Measurements from ENCODE around the gene CKAP4.

CKAP4 gene

DNA sequence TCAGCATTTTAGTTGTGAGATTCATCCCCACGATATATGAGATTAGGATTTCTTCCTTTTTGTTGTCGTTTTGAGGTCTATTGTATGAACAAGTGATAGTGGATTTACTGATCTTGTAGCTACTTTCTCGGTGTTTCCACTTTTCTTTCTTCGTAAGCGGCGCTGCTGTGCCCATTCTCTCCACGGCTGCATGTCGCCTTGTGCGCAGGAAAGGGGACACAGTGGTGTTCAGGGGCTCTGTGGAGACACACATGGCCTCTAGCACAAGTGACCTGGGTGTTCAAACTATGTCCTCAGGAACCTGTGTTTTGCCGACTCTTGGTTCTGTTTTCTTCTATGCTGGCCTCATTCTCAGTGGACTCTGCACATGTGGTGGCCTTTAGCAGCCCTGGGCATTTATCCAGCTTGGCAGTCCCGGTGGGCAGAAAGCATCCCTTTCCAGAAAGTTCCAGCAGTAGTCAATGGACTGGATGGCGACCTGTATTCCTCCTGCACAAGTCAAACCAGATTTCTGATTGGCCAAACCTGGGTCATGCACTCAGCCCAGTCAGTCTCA lies 18.7 kb downstream of the CKAP4 start:
- DNase-seq (ENCODE audit: low read depth, low spot score), result no peak
- no peaks in the 10 kb centered on the region for H3K36me3 ChIP-seq (ENCODE audit: insufficient read depth, low read length)
- H3K9ac ChIP-seq (ENCODE audit: insufficient read length), result no peak overlapping the region
- no peak for TF ChIP-seq FOXP2 (optimal IDR thresholded peaks at IDR 0.05; ENCODE audit: control extremely low read depth, extremely low read length, insufficient read depth)
- no peak for TF ChIP-seq EZH2 (IDR thresholded peaks at IDR 0.05)
- TF ChIP-seq POLR2AphosphoS5 (IDR thresholded peaks at IDR 0.05; ENCODE audit: borderline replicate concordance, low read depth, low read length), result no peak
- H3K27ac ChIP-seq, result peak overlapping the region; percentile 10; the same call in 1 of the 2 replicates
- no peak overlapping the region for H3K4me3 ChIP-seq
- H3K9me3 ChIP-seq (ENCODE audit: low read depth, low read length), result no peaks in the 10 kb centered on the region

DNA sequence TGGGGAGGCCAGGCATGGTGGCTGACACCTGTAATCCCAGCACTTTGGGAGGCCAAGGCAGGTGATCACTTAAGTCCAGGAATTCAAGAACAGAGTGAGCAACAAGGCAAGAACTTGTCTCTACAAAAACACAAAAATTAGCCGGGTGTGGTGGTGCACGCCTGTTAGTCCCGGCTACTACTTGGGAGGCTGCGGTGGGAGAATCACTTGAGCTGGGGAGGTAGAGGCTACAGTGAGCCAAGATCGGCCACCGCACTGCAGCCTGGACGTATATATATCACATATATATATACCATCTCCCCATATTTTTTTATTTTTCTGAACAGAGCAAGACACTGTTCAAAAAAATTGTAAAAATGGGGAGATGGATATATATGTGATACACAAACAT lies 19.5 kb downstream of the CKAP4 start:
- no peak for TF ChIP-seq POLR2AphosphoS5 (IDR thresholded peaks at IDR 0.05; ENCODE audit: borderline replicate concordance, low read depth, low read length)
- TF ChIP-seq FOXP2 (optimal IDR thresholded peaks at IDR 0.05; ENCODE audit: control extremely low read depth, extremely low read length, insufficient read depth), result no peak
- TF ChIP-seq EZH2 (IDR thresholded peaks at IDR 0.05), result no peak
- Histone ChIP-seq H3K9ac (ENCODE audit: insufficient read length) (no peak overlapping the region), H3K9me3 (ENCODE audit: low read depth, low read length) (no peaks in the 10 kb centered on the region), H3K4me3 (no peak overlapping the region), H3K36me3 (ENCODE audit: insufficient read depth, low read length) (no peaks in the 10 kb centered on the region), H3K27ac (peak overlapping the region; percentile 82)
- no peak for DNase-seq (ENCODE audit: low read depth, low spot score)

DNA sequence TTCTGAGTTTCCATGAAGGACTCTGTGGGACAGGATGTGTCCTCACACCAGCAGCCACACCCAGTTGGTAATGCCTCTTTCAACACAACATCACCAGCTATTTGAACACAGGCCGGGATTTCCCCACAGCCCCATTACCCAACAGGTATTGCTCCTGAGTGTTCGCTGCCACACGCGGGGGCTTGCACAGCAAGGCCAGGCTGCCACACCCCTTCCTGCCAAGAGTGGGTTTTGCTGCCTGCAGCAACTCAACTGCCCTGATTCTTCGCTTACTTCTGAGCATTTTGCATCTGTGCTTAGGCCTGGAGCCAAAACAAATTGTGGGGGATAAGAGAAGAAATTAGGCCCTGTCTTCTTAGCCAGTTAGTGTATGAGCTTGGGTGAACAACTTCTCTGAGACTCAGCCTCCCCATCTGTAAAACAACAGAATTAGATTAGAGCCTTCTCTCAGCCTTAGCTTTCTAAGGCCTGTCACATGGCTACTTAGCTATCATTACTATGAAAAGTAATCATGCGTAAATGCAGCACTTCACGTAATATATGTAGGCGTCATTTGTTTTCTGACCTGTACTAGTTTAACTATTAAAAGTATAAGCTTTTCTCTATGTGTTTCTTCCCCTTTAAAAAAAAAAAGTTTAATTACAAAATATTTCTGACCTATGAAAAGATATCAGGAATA lies 20.0 kb downstream of the CKAP4 start:
- Histone ChIP-seq H3K9me3 (ENCODE audit: low read depth, low read length) (no peaks in the 10 kb centered on the region), H3K4me3 (no peak overlapping the region), H3K27ac (peak overlapping the region; percentile 82), H3K36me3 (ENCODE audit: insufficient read depth, low read length) (no peaks in the 10 kb centered on the region), H3K9ac (ENCODE audit: insufficient read length) (no peak overlapping the region)
- TF ChIP-seq POLR2AphosphoS5 (IDR thresholded peaks at IDR 0.05; ENCODE audit: borderline replicate concordance, low read depth, low read length) (no peak), FOXP2 (optimal IDR thresholded peaks at IDR 0.05; ENCODE audit: control extremely low read depth, extremely low read length, insufficient read depth) (no peak), EZH2 (IDR thresholded peaks at IDR 0.05) (no peak)
- DNase-seq (ENCODE audit: low read depth, low spot score), result no peak

DNA sequence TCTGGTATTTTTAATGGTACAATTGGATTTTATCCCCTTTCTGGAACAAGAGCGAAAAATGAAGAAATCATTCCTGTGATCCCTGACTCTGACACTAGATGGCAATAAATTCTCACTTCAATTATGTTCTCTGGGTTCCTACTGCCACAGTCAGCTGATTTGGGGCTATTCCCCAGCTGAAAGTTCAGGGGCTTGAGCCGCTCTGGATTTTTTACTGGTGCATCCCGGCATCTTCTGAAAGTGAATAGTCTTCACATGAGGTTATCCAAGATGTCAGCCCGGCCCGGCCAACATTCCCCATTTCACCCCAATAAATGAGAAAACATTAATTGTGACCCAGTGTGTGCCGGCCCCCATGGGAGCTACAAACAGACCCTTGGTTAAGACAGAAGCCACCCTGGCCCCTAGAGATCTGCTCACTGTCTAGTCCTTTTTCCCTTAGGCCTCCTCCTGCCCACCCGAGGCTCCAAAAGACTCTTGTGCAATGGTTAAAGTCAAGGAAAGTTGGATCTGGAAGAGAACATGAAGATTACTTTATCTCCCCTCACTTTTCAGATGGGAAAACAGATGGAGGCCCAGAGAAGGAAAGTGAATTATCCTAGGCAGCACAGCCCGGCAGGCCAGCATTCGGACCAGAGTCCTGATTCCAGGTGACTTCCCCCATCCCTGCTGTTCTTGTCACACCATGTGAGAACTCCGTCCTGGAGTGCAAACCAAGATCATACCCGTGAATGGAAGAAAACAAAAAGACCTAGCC lies 20.8 kb downstream of the CKAP4 start:
- Histone ChIP-seq H3K9ac (ENCODE audit: insufficient read length) (peak overlapping the region; percentile 8), H3K4me3 (no peak overlapping the region), H3K27ac (peak overlapping the region; percentile 82), H3K36me3 (ENCODE audit: insufficient read depth, low read length) (no peaks in the 10 kb centered on the region), H3K9me3 (ENCODE audit: low read depth, low read length) (no peaks in the 10 kb centered on the region)
- peak; percentile 47 for DNase-seq (ENCODE audit: low read depth, low spot score)
- TF ChIP-seq POLR2AphosphoS5 (IDR thresholded peaks at IDR 0.05; ENCODE audit: borderline replicate concordance, low read depth, low read length) (no peak), FOXP2 (optimal IDR thresholded peaks at IDR 0.05; ENCODE audit: control extremely low read depth, extremely low read length, insufficient read depth) (no peak), EZH2 (IDR thresholded peaks at IDR 0.05) (no peak)

DNA sequence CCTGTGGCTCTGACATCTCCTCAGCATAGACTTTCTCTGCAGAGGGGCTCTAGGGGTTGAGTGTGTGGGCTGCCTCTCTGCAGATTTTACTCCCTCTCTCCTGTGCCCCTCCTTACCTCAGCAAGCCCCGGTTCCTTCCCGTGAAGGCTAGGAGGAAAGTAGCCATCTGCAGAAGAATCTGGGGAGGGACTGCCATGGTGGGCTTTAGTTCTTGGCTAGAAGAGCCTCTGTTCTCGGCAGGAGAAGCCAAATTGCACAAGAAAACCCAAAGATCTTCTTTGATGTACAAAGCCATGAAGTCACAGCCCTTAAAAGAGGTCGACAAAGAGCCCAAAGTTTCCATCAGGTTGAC lies 23.5 kb downstream of the CKAP4 start:
- no peak for DNase-seq (ENCODE audit: low read depth, low spot score)
- TF ChIP-seq EZH2 (IDR thresholded peaks at IDR 0.05), result no peak
- no peak for TF ChIP-seq FOXP2 (optimal IDR thresholded peaks at IDR 0.05; ENCODE audit: control extremely low read depth, extremely low read length, insufficient read depth)
- no peak for TF ChIP-seq POLR2AphosphoS5 (IDR thresholded peaks at IDR 0.05; ENCODE audit: borderline replicate concordance, low read depth, low read length)
- Histone ChIP-seq H3K4me3 (no peak overlapping the region), H3K9ac (ENCODE audit: insufficient read length) (no peak overlapping the region), H3K36me3 (ENCODE audit: insufficient read depth, low read length) (no peaks in the 10 kb centered on the region), H3K9me3 (ENCODE audit: low read depth, low read length) (no peaks in the 10 kb centered on the region), H3K27ac (no peak overlapping the region)

DNA sequence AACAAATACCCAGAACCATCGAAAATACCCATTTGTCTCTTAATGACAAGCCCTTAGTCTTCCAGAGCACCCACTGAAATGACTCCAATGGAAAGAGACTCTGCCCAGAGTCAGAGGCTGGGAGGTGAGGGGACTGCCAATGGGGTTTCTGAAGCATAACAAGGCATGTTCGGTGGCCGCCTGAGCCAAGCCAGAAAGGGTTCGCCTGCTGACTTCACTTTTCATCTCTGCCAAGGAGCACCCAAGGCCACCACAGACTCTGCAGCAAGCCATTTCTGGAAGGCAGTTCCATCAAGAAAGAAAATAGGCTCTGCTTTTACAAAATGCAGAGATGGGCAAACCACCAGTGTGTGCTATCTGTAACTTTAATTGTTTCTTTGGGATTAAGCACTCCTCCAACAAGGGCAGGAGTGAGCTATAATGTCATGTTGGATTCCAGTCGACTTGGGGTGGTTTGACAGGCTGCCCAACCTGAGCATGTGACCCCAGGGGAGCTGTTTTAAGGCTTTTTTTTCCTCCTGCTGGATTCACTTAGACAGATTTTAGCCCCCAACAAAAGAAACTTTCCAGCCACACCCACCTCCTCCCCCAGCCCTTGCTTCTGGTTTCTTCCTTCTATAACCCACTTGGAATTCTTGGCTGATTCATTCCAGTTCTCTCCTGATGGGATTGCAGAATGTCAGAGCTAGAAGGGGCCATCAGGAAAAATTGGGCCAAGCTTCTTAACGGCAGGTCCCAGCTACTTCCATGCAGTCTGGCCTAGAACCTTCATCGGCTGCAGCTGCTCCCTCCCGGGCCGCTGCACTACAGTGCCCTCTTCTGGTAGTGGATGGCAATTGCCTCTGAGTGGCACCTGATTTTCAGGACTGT lies 24.1 kb downstream of the CKAP4 start:
- DNase-seq (ENCODE audit: low read depth, low spot score), result no peak
- H3K27ac ChIP-seq, result no peak overlapping the region
- H3K4me3 ChIP-seq, result no peak overlapping the region
- TF ChIP-seq EZH2 (IDR thresholded peaks at IDR 0.05), result no peak
- no peak for TF ChIP-seq FOXP2 (optimal IDR thresholded peaks at IDR 0.05; ENCODE audit: control extremely low read depth, extremely low read length, insufficient read depth)
- TF ChIP-seq POLR2AphosphoS5 (IDR thresholded peaks at IDR 0.05; ENCODE audit: borderline replicate concordance, low read depth, low read length), result no peak
- no peak overlapping the region for H3K9ac ChIP-seq (ENCODE audit: insufficient read length)
- no peaks in the 10 kb centered on the region for H3K9me3 ChIP-seq (ENCODE audit: low read depth, low read length)
- no peaks in the 10 kb centered on the region for H3K36me3 ChIP-seq (ENCODE audit: insufficient read depth, low read length)

DNA sequence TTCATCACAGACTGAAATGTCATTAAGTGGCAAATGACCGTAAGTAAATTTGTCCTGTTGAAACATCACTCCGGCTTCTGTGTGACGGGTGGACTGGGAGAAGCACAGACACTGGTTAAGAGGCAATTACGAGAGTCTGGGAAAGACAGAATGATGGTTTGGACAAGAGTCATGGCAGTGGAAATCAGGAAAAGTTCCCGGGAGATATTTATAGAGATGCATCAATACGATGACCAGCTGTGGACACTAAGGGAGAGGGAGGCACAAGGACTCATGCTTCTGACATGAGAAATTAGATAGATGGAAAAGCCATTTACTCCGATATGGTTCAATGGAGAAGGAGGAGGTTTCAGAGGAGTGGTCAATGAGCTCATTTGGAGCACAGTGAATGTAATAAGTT lies 27.3 kb downstream of the CKAP4 start:
- H3K4me3 ChIP-seq, result no peak overlapping the region
- H3K9ac ChIP-seq (ENCODE audit: insufficient read length), result no peak overlapping the region
- TF ChIP-seq POLR2AphosphoS5 (IDR thresholded peaks at IDR 0.05; ENCODE audit: borderline replicate concordance, low read depth, low read length) (no peak), EZH2 (IDR thresholded peaks at IDR 0.05) (no peak), FOXP2 (optimal IDR thresholded peaks at IDR 0.05; ENCODE audit: control extremely low read depth, extremely low read length, insufficient read depth) (no peak)
- no peak for DNase-seq (ENCODE audit: low read depth, low spot score)
- H3K9me3 ChIP-seq (ENCODE audit: low read depth, low read length), result no peaks in the 10 kb centered on the region
- no peak overlapping the region for H3K27ac ChIP-seq
- no peaks in the 10 kb centered on the region for H3K36me3 ChIP-seq (ENCODE audit: insufficient read depth, low read length)

DNA sequence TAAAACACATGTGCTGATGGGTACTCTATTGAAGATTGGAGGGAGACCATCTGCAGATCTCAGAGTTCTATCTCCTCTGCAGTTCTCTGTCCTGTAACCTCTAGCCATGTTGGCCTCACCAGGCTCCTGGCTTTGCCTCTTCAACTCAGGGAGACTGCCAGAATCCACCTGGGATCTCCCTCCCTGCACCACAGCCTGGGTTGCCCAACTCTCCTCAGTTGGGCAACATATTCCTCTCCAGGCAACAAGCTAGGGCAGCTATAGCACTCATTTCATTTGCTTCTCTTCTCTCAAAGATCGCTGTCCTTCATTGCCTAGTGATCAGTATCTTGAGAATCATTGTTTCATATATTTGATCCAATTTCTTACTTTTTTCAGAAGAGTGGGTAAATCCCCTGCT lies 28.8 kb downstream of the CKAP4 start:
- Histone ChIP-seq H3K36me3 (ENCODE audit: insufficient read depth, low read length) (no peaks in the 10 kb centered on the region), H3K9ac (ENCODE audit: insufficient read length) (no peak overlapping the region), H3K4me3 (no peak overlapping the region), H3K9me3 (ENCODE audit: low read depth, low read length) (no peaks in the 10 kb centered on the region), H3K27ac (no peak overlapping the region)
- TF ChIP-seq FOXP2 (optimal IDR thresholded peaks at IDR 0.05; ENCODE audit: control extremely low read depth, extremely low read length, insufficient read depth) (no peak), POLR2AphosphoS5 (IDR thresholded peaks at IDR 0.05; ENCODE audit: borderline replicate concordance, low read depth, low read length) (no peak), EZH2 (IDR thresholded peaks at IDR 0.05) (no peak)
- no peak for DNase-seq (ENCODE audit: low read depth, low spot score)
